T-helper 22 cell (primary cell): ENCODE data around the gene RLN3.
"Not testable (repeated sequence)": the region's sequence is repeated elsewhere in the genome, so short reads cannot be mapped to it uniquely, and the experiment has no call there.

ENCODE experiments used
- DNase-seq: peaks from one replicate; pipeline ENCODE4 v3.0.0-alpha.2; 2020; ENCODE audit warnings: low read depth

The RLN3 gene

GRCh38 chr19:13995017-13995728 lies 32.8 kb upstream of the RLN3 start:
- DNase-seq: no peak

GRCh38 chr19:13995878-13996765 lies 31.8 kb upstream of the RLN3 start:
- no peak for DNase-seq

GRCh38 chr19:13996928-13997630 lies 30.9 kb upstream of the RLN3 start:
- no peak for DNase-seq

GRCh38 chr19:13997631-13997962 lies 30.4 kb upstream of the RLN3 start:
- no peak for DNase-seq

- no peak for DNase-seq
These were observed 29.5 kb upstream of the RLN3 start for GRCh38 chr19:13998426-13998825.

GRCh38 chr19:13999085-13999484 lies 28.9 kb upstream of the RLN3 start:
- DNase-seq: no peak

GRCh38 chr19:14000691-14001375 lies 27.1 kb upstream of the RLN3 start:
- no peak for DNase-seq

- DNase-seq: no peak
These were observed 25.2 kb upstream of the RLN3 start for GRCh38 chr19:14002571-14003250.

GRCh38 chr19:14003251-14004055 lies 24.5 kb upstream of the RLN3 start:
- DNase-seq: no peak

GRCh38 chr19:14004619-14005348 lies 23.2 kb upstream of the RLN3 start:
- no peak for DNase-seq

GRCh38 chr19:14005349-14006084 lies 22.4 kb upstream of the RLN3 start:
- DNase-seq: peak; percentile 90

GRCh38 chr19:14006085-14006765 lies 21.7 kb upstream of the RLN3 start, which contains the start of gene RFX1:
Gene RFX1 (minus strand): TSS chr19:14006320. CDS start chr19:13993843, 12,477 bp downstream.
- DNase-seq: peak; percentile 99

GRCh38 chr19:14006766-14007562 lies 21.0 kb upstream of the RLN3 start:
- DNase-seq: no peak

- DNase-seq: no peak
These were observed 15.5 kb upstream of the RLN3 start for GRCh38 chr19:14012378-14012915.

- no peak for DNase-seq
These were observed 12.4 kb upstream of the RLN3 start for GRCh38 chr19:14015524-14016035.

GRCh38 chr19:14019100-14019499 lies 8.8 kb upstream of the RLN3 start:
- DNase-seq: no peak

- DNase-seq: not testable (repeated sequence)
These were observed 8.2 kb upstream of the RLN3 start for GRCh38 chr19:14019739-14020138.
